IMR-90 (cell line): Measurements from ENCODE around the gene PLCL1. TPM values are rescaled to one million over a fixed set of nuclear protein-coding genes. Genes with fewer than 3 reads are reported as not detected.

ENCODE experiments used
- ATAC-seq: fragments of 200-7000 bp; cut with Tn5 transposase; 2 replicates; pipeline ENCODE4 v1.9.1; 2020; ENCODE audit warnings: low read depth, mild to moderate bottlenecking, moderate library complexity
- BruUV-seq: library from RNA; stranded (reverse); fragments of 400-500 nt; replicated peaks from 2 replicates; lab custom pipeline; 2021; lab: Mats Ljungman, UMichigan
- CTCF ChIA-PET: fragments of 300-600 bp; formaldehyde crosslinking; extraction: SDS; loops from one replicate; lab custom pipeline; 2021; ENCODE audit warnings: antibody characterized with exemption; lab: Yijun Ruan, JAX
- POLR2A ChIA-PET: fragments of 300-600 bp; sonication (Branson Sonifier 250); formaldehyde crosslinking; loops from one replicate; lab custom pipeline; 2022; ENCODE audit warnings: antibody characterized with exemption; ENCODE audit not compliant: unreplicated experiment; lab: Charles Lee
- DNase-seq: peaks from one replicate; pipeline ENCODE4 v3.0.0; 2013
- H2AFZ ChIP-seq: replicated peaks from 2 replicates; pipeline ENCODE3; 2013; ENCODE audit warnings: low read length, mild to moderate bottlenecking; ENCODE audit not compliant: poor library complexity
- H2AK5ac ChIP-seq: 2 replicates; pipeline ENCODE4 v1.6.1; 2013; ENCODE audit warnings: low read depth, low read length, inconsistent platforms
- H2AK9ac ChIP-seq: replicated peaks from 2 replicates; pipeline ENCODE3; 2013; ENCODE audit warnings: mild to moderate bottlenecking, low read depth, low read length, moderate library complexity; ENCODE audit not compliant: poor library complexity
- H2BK120ac ChIP-seq: 2 replicates; pipeline ENCODE4 v1.6.1; 2013; ENCODE audit warnings: low read depth, low read length, inconsistent platforms
- H2BK15ac ChIP-seq: 3 replicates; pipeline ENCODE4 v1.6.1; 2013; ENCODE audit warnings: low read depth, low read length, inconsistent platforms
- H2BK20ac ChIP-seq: 2 replicates; pipeline ENCODE4 v1.6.1; 2013; ENCODE audit warnings: low read depth, mild to moderate bottlenecking, inconsistent platforms, low read length, moderate library complexity
- H2BK5ac ChIP-seq: 2 replicates; pipeline ENCODE4 v1.6.1; 2013; ENCODE audit warnings: mild to moderate bottlenecking, low read depth, low read length, inconsistent platforms; ENCODE audit not compliant: poor library complexity, severe bottlenecking
- H3K14ac ChIP-seq: replicated peaks from 2 replicates; pipeline ENCODE4 v1.6.1; 2013; ENCODE audit warnings: low read depth, low read length, inconsistent platforms
- H3K18ac ChIP-seq: 2 replicates; pipeline ENCODE4 v1.6.1; 2013; ENCODE audit warnings: low read depth, low read length, control low read depth
- H3K23ac ChIP-seq: 2 replicates; pipeline ENCODE4 v1.6.1; 2013; ENCODE audit warnings: low read depth, low read length, inconsistent platforms
- H3K27ac ChIP-seq: 2 replicates; pipeline ENCODE4 v1.5.1; 2013; ENCODE audit warnings: mild to moderate bottlenecking, control low read depth, low read length; ENCODE audit not compliant: insufficient read depth
- H3K27me3 ChIP-seq: 2 replicates; pipeline ENCODE4 v1.6.1; 2013; ENCODE audit warnings: low read length; ENCODE audit not compliant: control insufficient read depth, insufficient read depth
- H3K36me3 ChIP-seq: 2 replicates; pipeline ENCODE4 v1.6.1; 2013; ENCODE audit warnings: low read length, mixed read lengths; ENCODE audit not compliant: control insufficient read depth, insufficient read depth
- H3K4ac ChIP-seq: 2 replicates; pipeline ENCODE4 v1.6.1; 2013; ENCODE audit warnings: low read depth, low read length, inconsistent platforms
- H3K4me1 ChIP-seq: 2 replicates; pipeline ENCODE4 v1.6.1; 2013; ENCODE audit warnings: low read length, mixed read lengths; ENCODE audit not compliant: control insufficient read depth, insufficient read depth
- H3K4me2 ChIP-seq: 2 replicates; pipeline ENCODE4 v1.6.1; 2013; ENCODE audit warnings: low read depth, mild to moderate bottlenecking, control low read depth, low read length, moderate library complexity
- H3K4me3 ChIP-seq: 2 replicates; pipeline ENCODE4 v1.5.1; 2013; ENCODE audit warnings: low read depth, mild to moderate bottlenecking, control low read depth, low read length, moderate library complexity; ENCODE audit not compliant: insufficient read depth
- H3K56ac ChIP-seq: 2 replicates; pipeline ENCODE4 v1.6.1; 2013; ENCODE audit warnings: low read length, inconsistent platforms; ENCODE audit not compliant: insufficient read depth; ENCODE audit errors: extremely low read depth
- H3K79me1 ChIP-seq, 2 experiments: 2 replicates each; pipeline ENCODE4 v1.6.1; 2013; ENCODE audit warnings: low read length in 2 of 2, inconsistent platforms in 1 of 2, low read depth in 1 of 2
- H3K9ac ChIP-seq: 2 replicates; pipeline ENCODE4 v1.6.1; 2013; ENCODE audit warnings: low read depth, low read length, control low read depth
- H3K9me1 ChIP-seq: 2 replicates; pipeline ENCODE4 v1.6.1; 2013; ENCODE audit warnings: low read length, inconsistent platforms; ENCODE audit not compliant: insufficient read depth
- H3K9me3 ChIP-seq: 2 replicates; pipeline ENCODE4 v1.6.1; 2013; ENCODE audit warnings: low read length; ENCODE audit not compliant: control insufficient read depth, insufficient read depth
- H4K20me1 ChIP-seq: 2 replicates; pipeline ENCODE4 v1.6.1; 2013; ENCODE audit warnings: low read length, inconsistent platforms; ENCODE audit not compliant: insufficient read depth
- H4K5ac ChIP-seq: 2 replicates; pipeline ENCODE4 v1.6.1; 2013; ENCODE audit warnings: mild to moderate bottlenecking, low read depth, low read length, control low read depth
- H4K8ac ChIP-seq, 2 experiments: 2 replicates each; pipeline ENCODE4 v1.6.1; 2013; ENCODE audit warnings: low read depth in 2 of 2, low read length in 2 of 2, control low read depth in 1 of 2, inconsistent platforms in 1 of 2
- H4K91ac ChIP-seq: 2 replicates; pipeline ENCODE4 v1.6.1; 2013; ENCODE audit warnings: low read depth, low read length, inconsistent platforms; ENCODE audit not compliant: insufficient read depth
- BHLHE40 ChIP-seq: fragments of 150-350 bp; IDR thresholded peaks from 2 replicates; pipeline ENCODE4 v1.6.1; 2016; ENCODE audit warnings: mild to moderate bottlenecking, low read depth, low read length
- CEBPB ChIP-seq: IDR thresholded peaks from 2 replicates; pipeline ENCODE4 v1.6.1; 2012; ENCODE audit warnings: low read depth, low read length, improper control_type of control experiment
- FOS ChIP-seq: fragments of 150-350 bp; IDR thresholded peaks from 2 replicates; pipeline ENCODE4 v1.6.1; 2016; ENCODE audit warnings: low read depth, low read length
- MAFK ChIP-seq: IDR thresholded peaks from 2 replicates; pipeline ENCODE4 v1.6.1; 2012; ENCODE audit warnings: low read depth, low read length, improper control_type of control experiment
- MAZ ChIP-seq: IDR thresholded peaks from 2 replicates; pipeline ENCODE4 v1.6.1; 2012; ENCODE audit warnings: low read depth, mild to moderate bottlenecking, low read length, improper control_type of control experiment, moderate library complexity, borderline replicate concordance
- MXI1 ChIP-seq: IDR thresholded peaks from 2 replicates; pipeline ENCODE4 v1.6.1; 2012; ENCODE audit warnings: low read depth, mild to moderate bottlenecking, low read length, moderate library complexity, borderline replicate concordance
- NFE2L2 ChIP-seq: fragments of 150-350 bp; IDR thresholded peaks from 2 replicates; pipeline ENCODE4 v1.6.1; 2016; ENCODE audit warnings: low read depth, mild to moderate bottlenecking, low read length
- POLR2A ChIP-seq: IDR thresholded peaks from 2 replicates; pipeline ENCODE4 v1.6.1; 2012; ENCODE audit warnings: mild to moderate bottlenecking, low read depth, low read length
- RAD21 ChIP-seq: IDR thresholded peaks from 2 replicates; pipeline ENCODE4 v1.6.1; 2012; ENCODE audit warnings: low read length, improper control_type of control experiment
- RCOR1 ChIP-seq: IDR thresholded peaks from 2 replicates; pipeline ENCODE4 v1.6.1; 2012; ENCODE audit warnings: mild to moderate bottlenecking, low read length, improper control_type of control experiment; ENCODE audit not compliant: insufficient replicate concordance
- RFX5 ChIP-seq: IDR thresholded peaks from 2 replicates; pipeline ENCODE4 v1.8.0; 2012; ENCODE audit warnings: low read depth, mild to moderate bottlenecking, low read length, moderate library complexity
- SMC3 ChIP-seq: fragments of 150-350 bp; IDR thresholded peaks from 2 replicates; pipeline ENCODE4 v1.6.1; 2016; ENCODE audit warnings: low read depth, mild to moderate bottlenecking, antibody characterized with exemption, low read length, moderate library complexity
- WGBS, 2 experiments: methylation state at CpG; one replicate each; pipeline versions ENCODE4 v1.1.5 to v1.1.7; 2013; ENCODE audit warnings: missing lambda C conversion rate in 2 of 2; ENCODE audit not compliant: insufficient read length in 1 of 2; ENCODE audit errors: extremely low coverage in 2 of 2; 5-methylcytosine and 5-hydroxymethylcytosine counted together
- dilution Hi-C: fragments of 300-500 bp; cut with HindIII; formaldehyde crosslinking; loops from one replicate; pipeline ENCODE4 v1.14.3; 2018; ENCODE audit warnings: low sequenced_read_pairs; ENCODE audit not compliant: unreplicated experiment
- in situ Hi-C: fragments of 300-500 bp; cut with MboI; formaldehyde crosslinking; loops from 3 replicates; pipeline ENCODE4 v1.14.3; 2019; ENCODE audit warnings: low sequenced_read_pairs, inconsistent platforms, mixed read lengths
- intact Hi-C: fragments of 100-400 bp; cut with micrococcal nuclease; formaldehyde crosslinking; loops from 2 replicates; pipeline ENCODE4 v1.10.0; 2022
- polyA plus RNA-seq, 3 experiments: library from polyadenylated mRNA; depleted of rRNA; stranded (reverse); fragments of >200 nt; gene quantifications; 2 replicates each; pipeline ENCODE4 v1.2.3, GENCODE V29; 2012; ENCODE audit warnings: low replicate concordance in 1 of 3
- total RNA-seq: library from RNA; depleted of rRNA; stranded (reverse); fragments of >200 nt; gene quantifications from 2 replicates; pipeline ENCODE4 v1.2.3, GENCODE V29; 2012
- TF ChIP-seq, protein P1 (sequence below): fragments of 150-350 bp; IDR thresholded peaks from 2 replicates; pipeline ENCODE4 v1.6.1; 2016; ENCODE audit warnings: low read depth, mild to moderate bottlenecking, low read length, moderate library complexity, borderline replicate concordance
- TF ChIP-seq, protein P2 (sequence below): conservative IDR thresholded peaks from 2 replicates; pipeline ENCODE4 v1.5.1; 2012; ENCODE audit warnings: mild to moderate bottlenecking, low read depth, low read length, improper control_type of control experiment
- TF ChIP-seq, protein P3 (sequence below): fragments of 150-350 bp; IDR thresholded peaks from 2 replicates; pipeline ENCODE4 v1.6.1; 2017; ENCODE audit warnings: mild to moderate bottlenecking, antibody characterized with exemption, low read length, low read depth

The PLCL1 gene
- total and polyA plus RNA-seq, 2 of the 4 experiments (the other 2 are of a cell fraction): 0.14 to 0.18 TPM

DNA sequence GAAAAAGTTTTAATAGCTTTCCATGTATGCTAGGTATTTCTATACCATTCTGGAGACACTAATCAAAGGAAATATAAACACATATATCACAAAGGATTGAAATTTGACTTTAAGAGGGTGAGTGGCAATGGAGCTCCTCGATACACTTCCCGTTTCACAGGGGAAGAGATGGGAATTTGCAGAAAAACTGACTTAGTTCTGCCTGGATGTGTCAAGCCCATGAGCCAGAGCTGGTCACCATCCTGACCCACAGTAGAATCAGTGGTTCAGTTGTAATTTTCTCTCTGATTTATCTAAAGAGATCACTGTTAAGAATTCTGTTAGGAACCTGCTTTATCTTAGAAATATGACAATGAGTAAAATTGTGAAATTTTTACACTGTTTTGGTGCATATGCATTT lies 34.2 kb downstream of the PLCL1 start:
- no peak overlapping the region for H2AK5ac ChIP-seq
- H3K4me3 ChIP-seq: no peak overlapping the region
- H2BK120ac ChIP-seq: no peak overlapping the region
- H3K9me1 ChIP-seq: no peaks in the 10 kb centered on the region
- H2BK20ac ChIP-seq: no peak overlapping the region
- no peak overlapping the region for H2AK9ac ChIP-seq
- intact Hi-C loops: no loop called here
- H2BK5ac ChIP-seq: no peak overlapping the region
- 0 out of 2 replicates have a peak, but pooled peaks cover 2% of the 10 kb centered on the region for H3K4me1 ChIP-seq
- dilution Hi-C loops: no loop called here
- H4K91ac ChIP-seq: no peak overlapping the region
- no peak overlapping the region for H3K23ac ChIP-seq
- no peak overlapping the region for H2AFZ ChIP-seq
- H4K5ac ChIP-seq: no peak overlapping the region
- no peak; the same call in 1 of the 2 replicates for ATAC-seq
- TF ChIP-seq RAD21 (no peak), FOS (no peak), SMC3 (no peak), MAZ (no peak), POLR2A (no peak), MXI1 (no peak), NFE2L2 (no peak), MAFK (no peak), BHLHE40 (no peak), RCOR1 (no peak), RFX5 (no peak), CEBPB (no peak)
- TF ChIP-seq, protein P1, sequence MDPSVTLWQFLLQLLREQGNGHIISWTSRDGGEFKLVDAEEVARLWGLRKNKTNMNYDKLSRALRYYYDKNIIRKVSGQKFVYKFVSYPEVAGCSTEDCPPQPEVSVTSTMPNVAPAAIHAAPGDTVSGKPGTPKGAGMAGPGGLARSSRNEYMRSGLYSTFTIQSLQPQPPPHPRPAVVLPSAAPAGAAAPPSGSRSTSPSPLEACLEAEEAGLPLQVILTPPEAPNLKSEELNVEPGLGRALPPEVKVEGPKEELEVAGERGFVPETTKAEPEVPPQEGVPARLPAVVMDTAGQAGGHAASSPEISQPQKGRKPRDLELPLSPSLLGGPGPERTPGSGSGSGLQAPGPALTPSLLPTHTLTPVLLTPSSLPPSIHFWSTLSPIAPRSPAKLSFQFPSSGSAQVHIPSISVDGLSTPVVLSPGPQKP: no peak
- TF ChIP-seq, protein P2, sequence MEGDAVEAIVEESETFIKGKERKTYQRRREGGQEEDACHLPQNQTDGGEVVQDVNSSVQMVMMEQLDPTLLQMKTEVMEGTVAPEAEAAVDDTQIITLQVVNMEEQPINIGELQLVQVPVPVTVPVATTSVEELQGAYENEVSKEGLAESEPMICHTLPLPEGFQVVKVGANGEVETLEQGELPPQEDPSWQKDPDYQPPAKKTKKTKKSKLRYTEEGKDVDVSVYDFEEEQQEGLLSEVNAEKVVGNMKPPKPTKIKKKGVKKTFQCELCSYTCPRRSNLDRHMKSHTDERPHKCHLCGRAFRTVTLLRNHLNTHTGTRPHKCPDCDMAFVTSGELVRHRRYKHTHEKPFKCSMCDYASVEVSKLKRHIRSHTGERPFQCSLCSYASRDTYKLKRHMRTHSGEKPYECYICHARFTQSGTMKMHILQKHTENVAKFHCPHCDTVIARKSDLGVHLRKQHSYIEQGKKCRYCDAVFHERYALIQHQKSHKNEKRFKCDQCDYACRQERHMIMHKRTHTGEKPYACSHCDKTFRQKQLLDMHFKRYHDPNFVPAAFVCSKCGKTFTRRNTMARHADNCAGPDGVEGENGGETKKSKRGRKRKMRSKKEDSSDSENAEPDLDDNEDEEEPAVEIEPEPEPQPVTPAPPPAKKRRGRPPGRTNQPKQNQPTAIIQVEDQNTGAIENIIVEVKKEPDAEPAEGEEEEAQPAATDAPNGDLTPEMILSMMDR: no peak
- TF ChIP-seq, protein P3, sequence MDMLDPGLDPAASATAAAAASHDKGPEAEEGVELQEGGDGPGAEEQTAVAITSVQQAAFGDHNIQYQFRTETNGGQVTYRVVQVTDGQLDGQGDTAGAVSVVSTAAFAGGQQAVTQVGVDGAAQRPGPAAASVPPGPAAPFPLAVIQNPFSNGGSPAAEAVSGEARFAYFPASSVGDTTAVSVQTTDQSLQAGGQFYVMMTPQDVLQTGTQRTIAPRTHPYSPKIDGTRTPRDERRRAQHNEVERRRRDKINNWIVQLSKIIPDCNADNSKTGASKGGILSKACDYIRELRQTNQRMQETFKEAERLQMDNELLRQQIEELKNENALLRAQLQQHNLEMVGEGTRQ: no peak
- WGBS, 2 experiments: 80% methylated on average over 1 of the region's 2 CpGs; no CpG with 5 or more reads in 1 of the 2 experiments
- no peak overlapping the region for H3K18ac ChIP-seq
- ChIA-PET POLR2A (no interaction called here), CTCF (interaction anchor here (1.0 to 1.2 kb wide), 3 partner anchors 8 to 25 kb away, joined by 3 read pairs; no protein-coding TSS in a partner anchor)
- no peaks in the 10 kb centered on the region for H3K27me3 ChIP-seq
- no peaks in the 10 kb centered on the region for H4K20me1 ChIP-seq
- H3K14ac ChIP-seq: no peak overlapping the region
- no peaks in the 10 kb centered on the region for H3K36me3 ChIP-seq
- no peak overlapping the region for H4K8ac ChIP-seq
- in situ Hi-C loops: no loop called here
- no peak overlapping the region for H3K9ac ChIP-seq
- no peak overlapping the region for H3K56ac ChIP-seq
- H3K27ac ChIP-seq: no peak overlapping the region
- no peak overlapping the region; the same call in 1 of the 2 replicates for H3K4ac ChIP-seq
- H2BK15ac ChIP-seq: no peak overlapping the region
- no peaks in the 10 kb centered on the region for H3K79me1 ChIP-seq
- H3K4me2 ChIP-seq: peak overlapping the region; percentile 86
- DNase-seq: no peak
- H3K9me3 ChIP-seq: no peaks in the 10 kb centered on the region
- BruUV-seq: no TSS peak
